Measurements from ENCODE around the gene ANKRD63. TPM values are rescaled to one million over a fixed set of nuclear protein-coding genes. Genes with fewer than 3 reads are reported as not detected.

The ANKRD63 gene
- total RNA-seq, 1 experiment from 2014 or later = 0.72 TPM

DNA sequence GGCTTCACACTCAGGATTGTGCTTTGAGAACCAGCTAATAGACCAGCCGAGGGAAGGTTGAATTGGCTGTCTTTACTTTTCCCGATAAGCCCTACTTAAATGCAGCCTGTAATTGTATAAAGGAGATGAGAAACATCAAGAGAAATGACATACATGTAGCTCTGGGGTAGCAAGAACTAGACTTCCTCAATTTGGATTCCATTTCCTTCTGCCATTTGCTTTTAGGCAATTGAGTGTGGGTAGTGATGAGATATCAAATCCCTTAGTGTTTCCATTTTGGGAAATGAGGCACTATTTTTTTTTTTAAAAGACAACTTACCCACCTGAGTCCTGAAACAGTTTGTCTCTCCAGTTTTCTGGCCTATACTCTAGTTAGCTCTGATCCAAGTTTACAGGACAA lies 42.8 kb upstream of the ANKRD63 start:
- no peak overlapping the region for H3K27ac ChIP-seq (ENCODE audit: low read length)
- H3K27me3 ChIP-seq (ENCODE audit: control insufficient read depth, insufficient read depth, low read length) = no peaks in the 10 kb centered on the region
- H3K4me3 ChIP-seq (ENCODE audit: low read depth in 2 of 2, low read length in 2 of 2) = no peak overlapping the region
- no peaks in the 10 kb centered on the region for H3K9me3 ChIP-seq (ENCODE audit: control insufficient read depth, insufficient read depth, low read depth, low read length)
- no TSS peak for BruUV-seq (replicated peaks)
- H3K36me3 ChIP-seq (ENCODE audit: control insufficient read depth, insufficient read depth, low read length) = no peaks in the 10 kb centered on the region
- ChIA-PET POLR2A (no interaction called here), CTCF (no interaction called here)
- intact Hi-C loops (cut with micrococcal nuclease; ENCODE audit: unreplicated experiment) (no loop called here), in situ Hi-C loops (cut with HindIII; ENCODE audit: low pct_unique_long_range_greater_than_20kb, low sequenced_read_pairs) (no loop called here)
- ATAC-seq (no peak), DNase-seq (ENCODE audit: low read depth, low spot score) (no peak)
- peaks cover 25% of the 10 kb centered on the region for H3K4me1 ChIP-seq (ENCODE audit: control insufficient read depth, insufficient read depth, low read length)
- TF ChIP-seq POLR2AphosphoS5 (IDR thresholded peaks at IDR 0.05; ENCODE audit: low read depth, low read length) (no peak), TCF7L2 (IDR thresholded peaks at IDR 0.05; ENCODE audit: low read depth, low read length) (no peak), SIN3A (IDR thresholded peaks at IDR 0.05; ENCODE audit: borderline replicate concordance, insufficient read depth, low read depth, low read length) (no peak)
- TF ChIP-seq, protein P1, sequence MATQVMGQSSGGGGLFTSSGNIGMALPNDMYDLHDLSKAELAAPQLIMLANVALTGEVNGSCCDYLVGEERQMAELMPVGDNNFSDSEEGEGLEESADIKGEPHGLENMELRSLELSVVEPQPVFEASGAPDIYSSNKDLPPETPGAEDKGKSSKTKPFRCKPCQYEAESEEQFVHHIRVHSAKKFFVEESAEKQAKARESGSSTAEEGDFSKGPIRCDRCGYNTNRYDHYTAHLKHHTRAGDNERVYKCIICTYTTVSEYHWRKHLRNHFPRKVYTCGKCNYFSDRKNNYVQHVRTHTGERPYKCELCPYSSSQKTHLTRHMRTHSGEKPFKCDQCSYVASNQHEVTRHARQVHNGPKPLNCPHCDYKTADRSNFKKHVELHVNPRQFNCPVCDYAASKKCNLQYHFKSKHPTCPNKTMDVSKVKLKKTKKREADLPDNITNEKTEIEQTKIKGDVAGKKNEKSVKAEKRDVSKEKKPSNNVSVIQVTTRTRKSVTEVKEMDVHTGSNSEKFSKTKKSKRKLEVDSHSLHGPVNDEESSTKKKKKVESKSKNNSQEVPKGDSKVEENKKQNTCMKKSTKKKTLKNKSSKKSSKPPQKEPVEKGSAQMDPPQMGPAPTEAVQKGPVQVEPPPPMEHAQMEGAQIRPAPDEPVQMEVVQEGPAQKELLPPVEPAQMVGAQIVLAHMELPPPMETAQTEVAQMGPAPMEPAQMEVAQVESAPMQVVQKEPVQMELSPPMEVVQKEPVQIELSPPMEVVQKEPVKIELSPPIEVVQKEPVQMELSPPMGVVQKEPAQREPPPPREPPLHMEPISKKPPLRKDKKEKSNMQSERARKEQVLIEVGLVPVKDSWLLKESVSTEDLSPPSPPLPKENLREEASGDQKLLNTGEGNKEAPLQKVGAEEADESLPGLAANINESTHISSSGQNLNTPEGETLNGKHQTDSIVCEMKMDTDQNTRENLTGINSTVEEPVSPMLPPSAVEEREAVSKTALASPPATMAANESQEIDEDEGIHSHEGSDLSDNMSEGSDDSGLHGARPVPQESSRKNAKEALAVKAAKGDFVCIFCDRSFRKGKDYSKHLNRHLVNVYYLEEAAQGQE (IDR thresholded peaks at IDR 0.05; ENCODE audit: insufficient read depth in 1 of 2, low read depth in 2 of 2, low read length in 1 of 2) = no peak
- TF ChIP-seq, protein P2, sequence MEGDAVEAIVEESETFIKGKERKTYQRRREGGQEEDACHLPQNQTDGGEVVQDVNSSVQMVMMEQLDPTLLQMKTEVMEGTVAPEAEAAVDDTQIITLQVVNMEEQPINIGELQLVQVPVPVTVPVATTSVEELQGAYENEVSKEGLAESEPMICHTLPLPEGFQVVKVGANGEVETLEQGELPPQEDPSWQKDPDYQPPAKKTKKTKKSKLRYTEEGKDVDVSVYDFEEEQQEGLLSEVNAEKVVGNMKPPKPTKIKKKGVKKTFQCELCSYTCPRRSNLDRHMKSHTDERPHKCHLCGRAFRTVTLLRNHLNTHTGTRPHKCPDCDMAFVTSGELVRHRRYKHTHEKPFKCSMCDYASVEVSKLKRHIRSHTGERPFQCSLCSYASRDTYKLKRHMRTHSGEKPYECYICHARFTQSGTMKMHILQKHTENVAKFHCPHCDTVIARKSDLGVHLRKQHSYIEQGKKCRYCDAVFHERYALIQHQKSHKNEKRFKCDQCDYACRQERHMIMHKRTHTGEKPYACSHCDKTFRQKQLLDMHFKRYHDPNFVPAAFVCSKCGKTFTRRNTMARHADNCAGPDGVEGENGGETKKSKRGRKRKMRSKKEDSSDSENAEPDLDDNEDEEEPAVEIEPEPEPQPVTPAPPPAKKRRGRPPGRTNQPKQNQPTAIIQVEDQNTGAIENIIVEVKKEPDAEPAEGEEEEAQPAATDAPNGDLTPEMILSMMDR (IDR thresholded peaks at IDR 0.05) = no peak

DNA sequence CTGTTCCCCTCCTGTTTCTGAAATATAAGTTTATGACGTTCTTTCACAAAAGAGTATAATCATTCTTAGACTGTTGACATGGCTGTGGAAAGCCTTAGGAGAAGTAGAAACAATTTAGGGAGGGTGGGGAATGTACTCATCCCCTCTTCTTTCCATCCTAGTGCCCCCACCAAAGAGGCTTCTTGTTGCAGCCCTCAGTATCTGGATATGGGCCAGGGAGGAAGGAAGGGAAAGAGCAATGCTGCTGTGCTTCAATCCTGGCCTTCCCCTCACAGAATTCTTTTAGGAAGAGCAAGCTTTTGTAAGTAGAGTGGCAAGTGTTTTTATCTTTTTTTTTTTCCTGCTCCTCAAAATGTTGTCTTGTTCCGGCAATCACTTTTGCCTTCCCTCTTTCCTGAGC lies 42.3 kb upstream of the ANKRD63 start:
- no peaks in the 10 kb centered on the region for H3K36me3 ChIP-seq (ENCODE audit: control insufficient read depth, insufficient read depth, low read length)
- in situ Hi-C loops (cut with HindIII; ENCODE audit: low pct_unique_long_range_greater_than_20kb, low sequenced_read_pairs) = no loop called here
- H3K4me1 ChIP-seq (ENCODE audit: control insufficient read depth, insufficient read depth, low read length) = peaks cover 25% of the 10 kb centered on the region
- no peaks in the 10 kb centered on the region for H3K27me3 ChIP-seq (ENCODE audit: control insufficient read depth, insufficient read depth, low read length)
- intact Hi-C loops (cut with micrococcal nuclease; ENCODE audit: unreplicated experiment) = no loop called here
- ATAC-seq = no peak
- H3K27ac ChIP-seq (ENCODE audit: low read length) = no peak overlapping the region
- CTCF ChIA-PET = no interaction called here
- POLR2A ChIA-PET = no interaction called here
- BruUV-seq (replicated peaks) = TSS peak; percentile 83
- no peaks in the 10 kb centered on the region for H3K9me3 ChIP-seq (ENCODE audit: control insufficient read depth, insufficient read depth, low read depth, low read length)
- TF ChIP-seq, protein P2 (IDR thresholded peaks at IDR 0.05) = no peak
- TF ChIP-seq, protein P1 (IDR thresholded peaks at IDR 0.05; ENCODE audit: insufficient read depth in 1 of 2, low read depth in 2 of 2, low read length in 1 of 2) = no peak
- TF ChIP-seq TCF7L2 (IDR thresholded peaks at IDR 0.05; ENCODE audit: low read depth, low read length) (no peak), SIN3A (IDR thresholded peaks at IDR 0.05; ENCODE audit: borderline replicate concordance, insufficient read depth, low read depth, low read length) (no peak), POLR2AphosphoS5 (IDR thresholded peaks at IDR 0.05; ENCODE audit: low read depth, low read length) (no peak)
- no peak for DNase-seq (ENCODE audit: low read depth, low spot score)
- peak overlapping the region in 1 of 2 experiments; percentile 51; a peak in 2 of 4 replicates for H3K4me3 ChIP-seq (ENCODE audit: low read depth in 2 of 2, low read length in 2 of 2)
